ENCODE measurements around the gene NPSR1.

The NPSR1 gene

DNA sequence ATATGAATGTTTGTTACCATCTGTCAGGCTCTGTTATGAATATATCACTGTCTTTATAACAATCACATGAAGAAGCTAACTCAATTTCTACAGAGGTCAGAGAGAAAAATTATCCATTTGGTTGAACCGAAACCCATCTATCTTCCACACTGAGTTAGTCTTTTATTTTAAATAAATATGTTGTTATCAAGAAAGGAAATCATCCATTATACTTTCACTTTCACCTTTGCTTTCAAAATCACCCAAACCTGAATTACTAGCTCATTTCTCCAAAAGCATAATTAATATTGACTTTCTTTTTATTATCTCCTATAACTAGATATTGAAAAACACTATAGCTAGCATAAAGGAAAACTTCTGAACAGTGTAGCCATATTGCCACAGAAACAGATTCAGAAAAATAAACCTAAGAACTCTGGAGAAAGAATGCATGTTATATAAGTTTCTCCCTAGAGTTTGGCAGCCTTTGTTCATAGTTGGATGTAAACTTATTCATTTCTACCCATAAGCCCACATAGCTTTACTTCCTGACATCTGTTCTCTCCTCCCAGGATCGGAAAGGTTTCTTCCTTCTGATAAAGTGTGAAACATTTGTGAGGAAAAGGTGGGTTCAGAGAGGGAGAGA, 66.0 kb downstream of the NPSR1 start:
- no peaks in the 10 kb centered on the region for H3K4me1 ChIP-seq (ENCODE audit: control insufficient read depth, insufficient read depth, low read length)
- no peak overlapping the region for H3K4me3 ChIP-seq (ENCODE audit: low read depth, low read length)
- ChIA-PET POLR2A (no interaction called here), CTCF (interaction anchor here (0.7 kb wide), 1 partner anchor 49 kb away, joined by 4 read pairs; no protein-coding TSS in a partner anchor)
- H3K27ac ChIP-seq (ENCODE audit: extremely low read depth, low read depth, low read length): no peak overlapping the region
- H3K9me3 ChIP-seq (ENCODE audit: control insufficient read depth, insufficient read depth, low read depth, low read length): no peaks in the 10 kb centered on the region
- TF ChIP-seq, protein P1, sequence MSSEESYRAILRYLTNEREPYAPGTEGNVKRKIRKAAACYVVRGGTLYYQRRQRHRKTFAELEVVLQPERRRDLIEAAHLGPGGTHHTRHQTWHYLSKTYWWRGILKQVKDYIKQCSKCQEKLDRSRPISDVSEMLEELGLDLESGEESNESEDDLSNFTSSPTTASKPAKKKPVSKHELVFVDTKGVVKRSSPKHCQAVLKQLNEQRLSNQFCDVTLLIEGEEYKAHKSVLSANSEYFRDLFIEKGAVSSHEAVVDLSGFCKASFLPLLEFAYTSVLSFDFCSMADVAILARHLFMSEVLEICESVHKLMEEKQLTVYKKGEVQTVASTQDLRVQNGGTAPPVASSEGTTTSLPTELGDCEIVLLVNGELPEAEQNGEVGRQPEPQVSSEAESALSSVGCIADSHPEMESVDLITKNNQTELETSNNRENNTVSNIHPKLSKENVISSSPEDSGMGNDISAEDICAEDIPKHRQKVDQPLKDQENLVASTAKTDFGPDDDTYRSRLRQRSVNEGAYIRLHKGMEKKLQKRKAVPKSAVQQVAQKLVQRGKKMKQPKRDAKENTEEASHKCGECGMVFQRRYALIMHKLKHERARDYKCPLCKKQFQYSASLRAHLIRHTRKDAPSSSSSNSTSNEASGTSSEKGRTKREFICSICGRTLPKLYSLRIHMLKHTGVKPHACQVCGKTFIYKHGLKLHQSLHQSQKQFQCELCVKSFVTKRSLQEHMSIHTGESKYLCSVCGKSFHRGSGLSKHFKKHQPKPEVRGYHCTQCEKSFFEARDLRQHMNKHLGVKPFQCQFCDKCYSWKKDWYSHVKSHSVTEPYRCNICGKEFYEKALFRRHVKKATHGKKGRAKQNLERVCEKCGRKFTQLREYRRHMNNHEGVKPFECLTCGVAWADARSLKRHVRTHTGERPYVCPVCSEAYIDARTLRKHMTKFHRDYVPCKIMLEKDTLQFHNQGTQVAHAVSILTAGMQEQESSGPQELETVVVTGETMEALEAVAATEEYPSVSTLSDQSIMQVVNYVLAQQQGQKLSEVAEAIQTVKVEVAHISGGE (tag by site-specific recombination; conservative IDR thresholded peaks at IDR 0.05; ENCODE audit: low read depth): no peak
- TF ChIP-seq ZNF645 (tag by site-specific recombination; IDR thresholded peaks at IDR 0.05): no peak
- TF ChIP-seq ZNF660 (tag by site-specific recombination; IDR thresholded peaks at IDR 0.05): no peak
- TF ChIP-seq ZNF155 (tag by site-specific recombination; IDR thresholded peaks at IDR 0.05): no peak
- H3K36me3 ChIP-seq (ENCODE audit: control insufficient read depth in 2 of 2, insufficient read depth in 1 of 2, low read length in 2 of 2): no peaks in the 10 kb centered on the region

DNA sequence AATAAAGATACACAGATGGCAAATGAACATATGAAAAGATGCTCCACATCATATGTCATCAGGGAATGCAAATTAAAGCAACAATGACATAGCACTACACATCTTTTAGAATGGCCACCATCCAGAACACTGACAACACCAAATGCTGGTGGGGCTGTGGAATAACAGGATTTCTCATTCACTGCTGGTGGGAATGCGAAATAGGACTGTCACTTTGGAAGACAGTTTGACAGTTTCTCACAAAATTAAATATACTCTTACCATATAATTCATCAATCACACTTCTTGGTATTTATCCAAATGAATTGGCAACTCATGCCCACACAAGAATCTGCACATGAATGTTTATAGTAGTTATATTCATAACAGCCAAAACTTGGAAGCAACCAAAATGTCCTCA, 68.2 kb downstream of the NPSR1 start:
- no peak overlapping the region for H3K27ac ChIP-seq (ENCODE audit: extremely low read depth, low read depth, low read length)
- ChIA-PET POLR2A (no interaction called here), CTCF (interaction anchor here (0.8 kb wide), 1 partner anchor 109 kb away, joined by 3 read pairs; no protein-coding TSS in a partner anchor)
- no peaks in the 10 kb centered on the region for H3K9me3 ChIP-seq (ENCODE audit: control insufficient read depth, insufficient read depth, low read depth, low read length)
- no peaks in the 10 kb centered on the region for H3K36me3 ChIP-seq (ENCODE audit: control insufficient read depth in 2 of 2, insufficient read depth in 1 of 2, low read length in 2 of 2)
- no peak overlapping the region for H3K4me3 ChIP-seq (ENCODE audit: low read depth, low read length)
- no peaks in the 10 kb centered on the region for H3K4me1 ChIP-seq (ENCODE audit: control insufficient read depth, insufficient read depth, low read length)
- no peak for TF ChIP-seq SETDB1 (IDR thresholded peaks at IDR 0.05; ENCODE audit: insufficient read length, low read length)
- TF ChIP-seq, protein P2, sequence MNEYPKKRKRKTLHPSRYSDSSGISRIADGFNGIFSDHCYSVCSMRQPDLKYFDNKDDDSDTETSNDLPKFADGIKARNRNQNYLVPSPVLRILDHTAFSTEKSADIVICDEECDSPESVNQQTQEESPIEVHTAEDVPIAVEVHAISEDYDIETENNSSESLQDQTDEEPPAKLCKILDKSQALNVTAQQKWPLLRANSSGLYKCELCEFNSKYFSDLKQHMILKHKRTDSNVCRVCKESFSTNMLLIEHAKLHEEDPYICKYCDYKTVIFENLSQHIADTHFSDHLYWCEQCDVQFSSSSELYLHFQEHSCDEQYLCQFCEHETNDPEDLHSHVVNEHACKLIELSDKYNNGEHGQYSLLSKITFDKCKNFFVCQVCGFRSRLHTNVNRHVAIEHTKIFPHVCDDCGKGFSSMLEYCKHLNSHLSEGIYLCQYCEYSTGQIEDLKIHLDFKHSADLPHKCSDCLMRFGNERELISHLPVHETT (tag by site-specific recombination; IDR thresholded peaks at IDR 0.05): no peak
- TF ChIP-seq YY1 (tag by site-specific recombination; IDR thresholded peaks at IDR 0.05): no peak
- no peak for TF ChIP-seq BCL6B (tag by site-specific recombination; IDR thresholded peaks at IDR 0.05)
- TF ChIP-seq ZNF623 (tag by site-specific recombination; IDR thresholded peaks at IDR 0.05): no peak
- no peak for TF ChIP-seq ZNF423 (tag by site-specific recombination; IDR thresholded peaks at IDR 0.05)
- no peak for TF ChIP-seq ZNF26 (tag by site-specific recombination; IDR thresholded peaks at IDR 0.05)
- TF ChIP-seq KLF16 (tag by site-specific recombination; IDR thresholded peaks at IDR 0.05): no peak
- TF ChIP-seq ZNF768 (tag by site-specific recombination; IDR thresholded peaks at IDR 0.05): no peak
- no peak for TF ChIP-seq ZNF513 (tag by site-specific recombination; IDR thresholded peaks at IDR 0.05)
- no peak for TF ChIP-seq GLI2 (tag by site-specific recombination; IDR thresholded peaks at IDR 0.05; ENCODE audit: borderline replicate concordance, low read depth)
- TF ChIP-seq BCL11B (tag by site-specific recombination; IDR thresholded peaks at IDR 0.05; ENCODE audit: low read depth): no peak
- TF ChIP-seq KLF17 (tag by site-specific recombination; IDR thresholded peaks at IDR 0.05): no peak
- TF ChIP-seq KLF9 (tag by site-specific recombination; IDR thresholded peaks at IDR 0.05; ENCODE audit: low read depth): no peak
- no peak for TF ChIP-seq ZBTB26 (tag by site-specific recombination; optimal IDR thresholded peaks at IDR 0.05)

Data from HEK293 (cell line).